HG03280 (cell line): ENCODE data around the gene FEV.
A peak's percentile ranks its signal among the peaks of the same experiment; 100 is the strongest.

Source experiments
- ATAC-seq: cut with Tn5 transposase; IDR thresholded peaks from one replicate; pipeline ENCODE4 v1.9.1; 2021; ENCODE audit warnings: mild to moderate bottlenecking, moderate library complexity; ENCODE audit not compliant: unreplicated experiment

Gene FEV

GRCh38 chr2:218985021-218985324 is at the start of gene FEV:
Gene FEV (minus strand): TSS chr2:218985184. CDS start chr2:218985075, 109 bp downstream.
- no peak for ATAC-seq

GRCh38 chr2:219032051-219032745 is 47.2 kb upstream of the FEV start:
- ATAC-seq: no peak

DNA sequence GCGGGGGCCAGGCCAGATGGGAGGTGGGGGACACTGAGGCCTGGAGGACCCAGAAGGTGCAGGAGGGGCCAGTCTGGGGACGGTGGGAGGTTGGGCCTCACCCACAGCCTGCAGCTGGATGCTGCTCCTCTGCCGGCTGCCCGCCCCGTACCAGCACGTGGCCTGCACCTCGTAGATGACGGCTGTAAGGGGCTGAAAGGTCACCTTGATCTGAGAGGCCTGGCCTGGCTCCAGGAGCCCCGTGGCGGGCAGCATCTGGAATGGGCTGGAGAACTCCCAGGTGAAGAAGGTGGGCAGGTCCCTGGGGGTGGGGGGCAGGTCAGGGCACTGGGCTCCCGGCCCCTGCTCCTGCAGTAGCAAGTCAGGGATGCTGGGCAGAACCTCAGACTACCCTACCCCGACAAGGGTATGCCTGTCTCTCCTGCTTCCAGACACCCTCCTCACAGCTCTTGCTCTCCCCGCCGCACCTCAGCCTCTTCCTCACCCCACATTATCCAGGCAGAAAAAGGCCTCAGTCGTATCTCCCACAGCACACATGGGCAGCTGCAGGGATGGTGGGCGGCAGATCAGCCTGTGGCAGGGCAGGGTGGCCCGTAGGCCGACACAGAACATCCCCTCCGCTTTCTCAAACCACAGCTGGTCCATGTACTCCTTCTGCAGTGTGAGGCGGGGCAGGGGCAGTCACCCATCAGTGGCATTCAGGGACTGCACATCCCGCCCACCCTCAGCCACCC is 46.2 kb upstream of the FEV start:
- no peak for ATAC-seq

DNA sequence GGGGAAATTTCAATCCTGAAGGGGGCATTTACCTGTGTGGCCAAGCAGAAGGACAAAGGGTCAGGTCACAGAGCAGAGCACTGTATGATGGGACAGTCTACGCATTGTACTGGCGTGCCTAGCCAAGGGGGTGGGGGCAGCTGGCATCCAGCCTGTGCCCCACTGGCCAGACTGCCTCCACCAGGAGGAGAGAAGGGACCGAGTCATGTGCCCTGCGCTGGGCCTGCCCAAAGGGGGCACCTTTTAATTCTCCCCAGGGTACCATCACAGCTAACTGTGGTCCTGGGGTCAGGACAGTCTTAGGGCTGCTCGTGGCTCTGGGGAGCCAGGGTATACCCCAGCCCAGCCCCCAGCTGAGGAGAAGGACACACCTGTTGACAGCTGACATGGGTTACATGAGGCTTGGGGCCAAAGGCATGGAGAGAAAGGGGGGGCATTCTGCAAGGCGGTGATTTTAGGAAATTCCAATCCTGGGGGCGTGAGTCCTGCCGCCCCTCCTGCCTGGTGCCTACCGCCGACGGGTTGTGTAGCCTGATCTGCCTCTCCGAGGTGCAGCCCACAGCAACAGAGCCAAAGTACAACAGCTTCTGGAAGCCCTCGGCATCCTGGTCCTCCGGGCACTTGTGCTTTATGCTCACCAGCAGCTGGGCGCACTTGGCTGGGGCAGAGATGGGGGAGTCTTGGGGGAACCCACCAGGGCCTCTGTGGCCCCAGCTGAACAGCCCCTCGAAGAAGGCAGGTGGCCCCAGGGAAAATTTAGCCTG is 45.4 kb upstream of the FEV start:
- no peak for ATAC-seq

- peak; percentile 69 for ATAC-seq
Measured at GRCh38 chr2:219029829-219030165, 44.8 kb upstream of the FEV start.

DNA sequence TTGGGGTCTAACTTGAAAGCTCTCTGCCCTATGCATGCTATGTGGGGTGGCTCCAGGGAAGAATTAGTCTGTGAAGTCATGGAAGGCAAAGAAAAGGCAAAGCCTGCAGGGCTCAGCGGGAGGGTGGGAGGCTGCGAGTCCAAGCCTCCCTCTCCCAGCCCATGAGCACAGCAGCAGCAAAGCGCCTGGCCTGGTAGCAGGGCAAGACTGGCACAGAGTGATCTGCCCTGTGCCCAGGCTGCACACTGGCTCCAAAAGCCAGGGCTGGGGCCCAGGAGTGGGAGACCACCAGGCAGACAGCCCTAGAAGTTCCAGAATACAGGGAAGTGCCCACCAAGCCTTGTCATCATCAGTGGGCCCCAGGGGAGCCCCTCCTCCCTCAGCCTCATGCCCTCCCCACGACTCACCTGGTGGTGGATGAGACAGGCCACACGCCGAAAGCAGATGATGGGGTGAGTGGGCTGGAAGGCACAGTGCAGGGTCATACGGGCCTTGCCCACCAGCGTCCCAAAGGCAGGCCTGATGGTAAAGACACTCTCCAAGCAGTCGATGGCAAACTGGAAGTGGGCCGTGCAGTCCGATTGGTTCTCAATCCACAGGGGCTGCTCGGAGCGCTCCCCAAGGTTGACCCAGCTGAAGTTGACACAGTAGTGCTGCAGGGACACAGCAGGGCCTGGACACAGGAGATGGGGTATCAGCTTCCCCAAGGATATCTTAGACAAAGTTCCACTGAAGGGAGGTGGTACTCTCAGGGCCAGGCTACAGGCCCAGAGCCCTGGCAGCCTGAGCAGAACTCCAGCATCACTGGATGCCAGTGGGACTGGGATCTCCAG is 44.2 kb upstream of the FEV start:
- peak; percentile 16 for ATAC-seq

- no peak for ATAC-seq
Measured at GRCh38 chr2:219028141-219028540, 43.2 kb upstream of the FEV start.

DNA sequence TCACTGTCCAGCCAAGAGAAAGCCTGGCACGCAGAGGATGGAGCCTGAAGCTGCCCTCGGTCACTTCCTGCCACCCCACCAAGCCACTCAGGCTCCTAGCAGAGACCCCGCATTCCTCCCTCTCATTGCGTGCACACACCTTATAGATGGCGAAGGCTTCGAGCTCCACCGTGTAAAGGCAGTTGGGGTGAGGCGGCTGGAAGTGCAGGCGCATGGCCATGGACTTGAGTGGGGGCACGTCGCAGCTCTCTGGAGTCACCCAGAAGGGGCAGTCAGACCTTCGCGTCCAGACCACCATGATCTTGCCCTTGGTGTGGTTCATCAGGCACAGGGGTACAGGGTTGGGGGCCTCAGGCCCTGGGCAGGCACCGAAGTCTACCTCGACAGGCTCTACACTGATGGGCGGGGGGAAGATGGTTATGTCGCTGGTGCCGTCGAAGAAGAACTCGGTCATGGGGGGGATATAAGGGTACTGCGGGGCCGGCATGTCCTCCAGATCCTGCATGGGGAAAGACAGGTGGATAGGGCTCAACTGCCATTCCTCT is 42.6 kb upstream of the FEV start:
- no peak for ATAC-seq

- ATAC-seq: no peak
Measured at GRCh38 chr2:219026946-219027345, 42.0 kb upstream of the FEV start.

DNA sequence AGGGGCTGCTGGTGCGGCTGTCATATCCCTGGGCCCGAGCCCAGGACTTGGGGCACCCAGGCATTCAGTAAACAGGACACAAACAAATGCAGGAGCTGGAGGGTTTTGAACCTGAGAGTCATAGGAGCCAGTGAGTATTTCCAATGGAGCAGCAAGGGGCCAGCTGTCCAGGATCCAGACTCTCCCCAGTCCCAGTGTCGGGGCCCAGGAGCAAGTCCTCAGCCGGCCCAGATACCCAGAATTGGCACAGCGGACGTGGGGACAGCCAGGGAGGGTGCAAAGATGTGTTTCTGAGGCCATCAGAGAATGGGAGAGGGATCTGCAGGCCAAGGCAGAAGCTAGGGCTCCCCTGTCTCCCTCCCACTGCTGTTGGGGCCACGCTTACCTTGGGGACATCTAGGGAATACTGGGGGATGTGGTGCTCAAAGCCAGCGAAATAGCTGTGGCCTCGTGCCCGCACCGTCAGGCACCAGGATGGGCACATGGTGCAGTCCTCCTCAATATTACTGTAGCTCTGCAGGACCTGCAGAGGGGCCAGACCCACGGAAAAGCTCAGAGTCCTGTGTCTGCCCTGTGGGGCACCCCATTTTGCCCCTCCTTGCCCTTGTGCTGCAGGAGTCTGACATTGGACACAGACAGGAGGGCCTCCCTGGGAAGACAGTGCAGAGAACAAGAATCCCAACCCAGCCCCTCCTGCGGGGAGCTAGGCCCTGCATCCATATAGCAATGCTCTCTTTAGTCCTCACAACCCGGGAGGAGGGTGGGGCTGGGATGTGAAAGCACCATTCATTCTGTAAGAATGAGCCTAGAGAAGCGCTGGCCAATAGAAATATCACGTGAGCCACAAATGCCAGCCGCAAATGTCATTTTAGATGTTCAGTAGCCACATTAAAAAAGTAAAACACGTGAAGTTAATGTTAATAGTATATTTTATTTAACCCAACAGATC is 40.9 kb upstream of the FEV start:
- ATAC-seq: no peak

DNA sequence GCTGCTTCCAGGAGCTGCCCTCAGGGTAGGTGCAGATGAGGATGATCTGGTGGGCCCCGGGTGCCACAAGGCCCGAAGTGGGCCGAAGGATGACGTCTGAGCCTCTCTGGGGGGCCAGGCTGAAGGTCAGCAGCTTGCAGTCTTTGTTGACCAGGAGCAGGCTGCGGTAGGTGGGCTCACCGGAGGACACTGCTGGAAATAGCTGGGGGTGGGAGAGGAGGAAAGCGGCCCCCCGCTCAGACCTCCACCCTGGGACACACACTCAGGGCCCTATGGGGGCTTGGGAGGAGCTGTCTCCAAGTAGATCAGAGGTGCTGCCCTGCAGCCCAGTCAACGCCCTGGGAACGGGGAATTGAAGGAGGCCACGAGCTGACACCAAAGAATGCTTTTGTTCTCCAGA is 39.1 kb upstream of the FEV start:
- ATAC-seq: no peak

GRCh38 chr2:219023045-219023605 is 38.1 kb upstream of the FEV start:
- ATAC-seq: no peak

DNA sequence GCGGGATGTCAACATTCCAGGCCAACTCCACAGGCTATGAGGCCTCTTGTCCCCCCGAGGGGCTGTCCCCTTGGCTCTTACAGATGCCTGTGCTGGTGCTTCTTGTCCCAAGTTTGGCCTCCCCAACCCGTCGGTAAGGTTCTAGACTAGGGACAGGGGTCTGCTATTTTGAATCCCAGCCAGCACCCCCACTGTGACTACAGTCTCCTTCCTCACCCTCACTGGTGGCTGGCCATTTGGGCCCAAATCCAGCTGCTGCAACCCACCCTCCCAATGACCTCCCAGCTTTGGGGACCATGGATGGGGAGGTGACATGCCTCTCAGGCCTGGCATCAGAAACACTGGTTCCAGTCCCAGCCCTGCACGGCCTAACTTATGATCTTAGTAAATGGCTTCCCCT is 37.6 kb upstream of the FEV start:
- no peak for ATAC-seq

GRCh38 chr2:219022041-219022440 is 37.1 kb upstream of the FEV start:
- ATAC-seq: no peak

GRCh38 chr2:219021591-219021990 is 36.6 kb upstream of the FEV start:
- ATAC-seq: no peak

DNA sequence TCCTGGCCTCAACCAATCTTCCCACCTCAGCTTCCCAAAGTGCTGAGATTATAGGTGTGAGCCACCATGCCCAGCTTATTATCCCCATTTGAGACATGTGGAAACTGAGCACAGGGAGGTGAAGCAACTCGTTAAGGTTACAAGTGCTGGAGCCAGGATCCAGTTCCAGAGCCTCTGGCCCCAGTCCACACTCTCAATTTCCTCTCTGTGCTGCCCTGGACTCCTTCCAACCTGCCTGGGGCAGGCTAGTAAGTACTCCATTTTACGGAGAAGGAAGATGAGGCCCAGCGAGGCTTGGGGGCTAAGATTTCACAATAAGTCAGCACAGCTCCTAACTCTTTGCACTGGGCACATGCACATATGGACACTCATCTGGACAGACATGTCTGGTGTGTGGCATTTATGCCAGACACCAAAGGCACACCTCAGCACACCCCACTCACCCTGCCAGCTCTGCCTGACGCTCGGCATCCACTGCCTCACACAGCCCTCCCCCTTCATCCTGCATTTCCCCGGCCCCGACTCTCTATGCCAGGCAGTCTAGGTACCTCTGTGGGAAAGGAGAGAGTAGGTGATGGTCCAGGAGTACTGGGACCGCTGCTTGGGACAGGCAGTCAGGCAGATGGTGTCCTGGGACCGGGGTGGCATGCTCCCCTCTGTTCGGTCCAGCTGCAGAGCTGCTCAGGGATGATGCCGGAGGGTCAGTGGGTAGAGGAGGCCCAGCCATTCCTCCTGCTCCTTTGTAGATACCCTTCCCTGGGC is 35.8 kb upstream of the FEV start:
- ATAC-seq: no peak

DNA sequence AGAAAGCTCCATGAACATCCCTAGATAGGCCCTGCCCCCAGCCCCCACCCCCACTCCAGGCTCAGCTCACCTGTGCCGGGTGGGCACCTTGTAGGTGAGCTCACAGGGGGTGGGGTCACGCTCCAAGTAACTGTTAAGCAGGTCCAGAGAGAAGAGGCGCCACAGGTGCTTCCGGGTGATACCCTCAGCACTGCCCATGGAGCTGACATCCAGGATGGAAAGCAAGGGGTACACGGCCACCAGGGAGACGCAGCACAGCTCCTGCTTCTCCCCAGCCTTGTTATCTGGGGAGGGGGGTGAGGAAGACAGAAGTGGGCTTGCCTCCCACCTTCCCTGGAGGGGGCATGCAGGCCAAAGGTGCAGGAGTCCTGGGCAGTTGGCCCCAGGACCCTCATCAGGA is 34.5 kb upstream of the FEV start:
- no peak for ATAC-seq

DNA sequence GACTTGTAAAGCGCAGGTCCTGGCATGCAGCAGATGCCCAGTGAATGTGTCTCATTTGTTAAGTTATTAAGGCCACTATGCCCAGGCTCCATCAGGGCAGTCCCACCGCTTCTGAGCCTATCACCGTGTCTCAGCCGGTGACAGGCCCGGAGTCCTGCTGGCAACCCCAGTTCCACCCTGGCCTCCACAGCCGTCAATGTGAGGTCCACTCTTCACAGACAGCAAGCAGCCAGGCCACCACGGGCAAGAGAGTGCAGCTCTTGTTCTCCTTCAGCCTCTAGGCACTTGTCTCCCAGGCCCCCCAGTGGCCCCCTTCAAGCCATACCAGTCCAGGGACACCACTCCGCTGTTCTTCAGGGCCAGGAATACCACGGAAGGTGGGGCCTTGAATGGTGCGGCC is 33.7 kb upstream of the FEV start:
- ATAC-seq: no peak

GRCh38 chr2:219018286-219018685 is 33.3 kb upstream of the FEV start:
- ATAC-seq: no peak
